ENCODE data around the gene ZNF329. TPM values are rescaled to one million over a fixed set of nuclear protein-coding genes. Genes with fewer than 3 reads are reported as not detected.

Gene ZNF329
- total RNA-seq, 1 experiment from 2014 or later = 10.5 TPM

GRCh38 chr19:58166708-58167280 lies 16.2 kb upstream of the ZNF329 start:
- ATAC-seq = no peak
- intact Hi-C loops (cut with micrococcal nuclease) = no loop called here
- Histone ChIP-seq H3K36me3 (ENCODE audit: low read depth, low read length) (no peaks in the 10 kb centered on the region; the same call in 1 of the 2 replicates), H3K9me3 (ENCODE audit: low read length) (peaks cover 59% of the 10 kb centered on the region), H3K79me2 (ENCODE audit: low read length) (no peaks in the 10 kb centered on the region), H3K4me2 (ENCODE audit: low read length) (no peak overlapping the region), H2AFZ (ENCODE audit: low read length) (no peak overlapping the region), H3K9ac (ENCODE audit: low read length) (no peak overlapping the region), H3K27ac (ENCODE audit: low read length) (no peak overlapping the region), H3K9me2 (replicated peaks; ENCODE audit: low read length) (no peaks in the 10 kb centered on the region), H4K20me1 (ENCODE audit: low read length) (no peaks in the 10 kb centered on the region), H3F3A (ENCODE audit: low read length, unreplicated experiment) (no peaks in the 10 kb centered on the region), H3K4me1 (ENCODE audit: insufficient read depth, low read length) (no peaks in the 10 kb centered on the region), H3K27me3 (ENCODE audit: low read length) (no peaks in the 10 kb centered on the region), H3K4me3 (ENCODE audit: low read length) (no peak overlapping the region)
- ChIA-PET POLR2A (ENCODE audit: unreplicated experiment) (no interaction called here), CTCF (no interaction called here)
- TF ChIP-seq EZH2phosphoT487 (IDR thresholded peaks at IDR 0.05; ENCODE audit: borderline replicate concordance, low read length) = no peak
- TF ChIP-seq CTCF (conservative IDR thresholded peaks at IDR 0.05; ENCODE audit: low read depth, low read length) = no peak
- TF ChIP-seq EZH2 (IDR thresholded peaks at IDR 0.05; ENCODE audit: low read length, unreplicated experiment) = no peak
- BruUV-seq (replicated peaks) = no TSS peak
- DNase-seq = no peak

- DNase-seq = no peak
- Histone ChIP-seq H2AFZ (ENCODE audit: low read length) (no peak overlapping the region), H3K36me3 (ENCODE audit: low read depth, low read length) (no peaks in the 10 kb centered on the region; the same call in 1 of the 2 replicates), H3K27me3 (ENCODE audit: low read length) (no peaks in the 10 kb centered on the region), H3K27ac (ENCODE audit: low read length) (no peak overlapping the region), H3F3A (ENCODE audit: low read length, unreplicated experiment) (no peaks in the 10 kb centered on the region), H3K4me3 (ENCODE audit: low read length) (no peak overlapping the region), H3K9me3 (ENCODE audit: low read length) (peaks cover 62% of the 10 kb centered on the region), H3K9me2 (replicated peaks; ENCODE audit: low read length) (no peaks in the 10 kb centered on the region), H4K20me1 (ENCODE audit: low read length) (no peaks in the 10 kb centered on the region), H3K79me2 (ENCODE audit: low read length) (no peaks in the 10 kb centered on the region), H3K9ac (ENCODE audit: low read length) (no peak overlapping the region), H3K4me1 (ENCODE audit: insufficient read depth, low read length) (no peaks in the 10 kb centered on the region), H3K4me2 (ENCODE audit: low read length) (no peak overlapping the region)
- no TSS peak for BruUV-seq (replicated peaks)
- ATAC-seq = no peak
- no peak for TF ChIP-seq CTCF (conservative IDR thresholded peaks at IDR 0.05; ENCODE audit: low read depth, low read length)
- no peak for TF ChIP-seq EZH2phosphoT487 (IDR thresholded peaks at IDR 0.05; ENCODE audit: borderline replicate concordance, low read length)
- ChIA-PET CTCF (no interaction called here), POLR2A (ENCODE audit: unreplicated experiment) (no interaction called here)
- intact Hi-C loops (cut with micrococcal nuclease) = no loop called here
Observed at GRCh38 chr19:58166268-58166667, 15.7 kb upstream of the ZNF329 start.

- no peaks in the 10 kb centered on the region for H3K79me2 ChIP-seq (ENCODE audit: low read length)
- ChIA-PET CTCF (no interaction called here), POLR2A (ENCODE audit: unreplicated experiment) (no interaction called here)
- intact Hi-C loops (cut with micrococcal nuclease) = loop anchor here (5.0 to 10.0 kb wide), 2 partner anchors 342 to 750 kb away; partner anchors contain the start of gene ZNF552
- H2AFZ ChIP-seq (ENCODE audit: low read length) = no peak overlapping the region
- H3K27ac ChIP-seq (ENCODE audit: low read length) = no peak overlapping the region
- H3K9me3 ChIP-seq (ENCODE audit: low read length) = peaks cover 42% of the 10 kb centered on the region
- H4K20me1 ChIP-seq (ENCODE audit: low read length) = no peaks in the 10 kb centered on the region
- H3K4me2 ChIP-seq (ENCODE audit: low read length) = no peak overlapping the region
- DNase-seq (no peak), ATAC-seq (no peak)
- H3K4me3 ChIP-seq (ENCODE audit: low read length) = no peak overlapping the region
- H3F3A ChIP-seq (ENCODE audit: low read length, unreplicated experiment) = no peaks in the 10 kb centered on the region
- TF ChIP-seq EZH2 (IDR thresholded peaks at IDR 0.05; ENCODE audit: low read length, unreplicated experiment) (no peak), EZH2phosphoT487 (IDR thresholded peaks at IDR 0.05; ENCODE audit: borderline replicate concordance, low read length) (no peak), CTCF (conservative IDR thresholded peaks at IDR 0.05; ENCODE audit: low read depth, low read length) (no peak)
- H3K9ac ChIP-seq (ENCODE audit: low read length) = no peak overlapping the region
- BruUV-seq (replicated peaks) = no TSS peak
- H3K9me2 ChIP-seq (replicated peaks; ENCODE audit: low read length) = no peaks in the 10 kb centered on the region
- peaks cover 6% of the 10 kb centered on the region; the same call in 1 of the 2 replicates for H3K36me3 ChIP-seq (ENCODE audit: low read depth, low read length)
- no peaks in the 10 kb centered on the region for H3K4me1 ChIP-seq (ENCODE audit: insufficient read depth, low read length)
- no peaks in the 10 kb centered on the region for H3K27me3 ChIP-seq (ENCODE audit: low read length)
Observed at GRCh38 chr19:58157045-58157728, 6.6 kb upstream of the ZNF329 start.

Data from PC-3 (cell line).